ENCODE measurements around the gene OSBPL7. TPM values are rescaled to one million over a fixed set of nuclear protein-coding genes. Genes with fewer than 3 reads are reported as not detected.

The OSBPL7 gene
- total RNA-seq, 1 experiment from 2014 or later: 20.5 TPM

- intact Hi-C loops (cut with micrococcal nuclease): no loop called here
- Histone ChIP-seq H3K27ac (ENCODE audit: low read depth, low read length) (no peak overlapping the region), H3K9me2 (ENCODE audit: insufficient read depth) (no peaks in the 10 kb centered on the region), H3K4me1 (ENCODE audit: control insufficient read depth in 1 of 2, insufficient read depth in 2 of 2, low read length in 2 of 2) (peaks cover 16 to 45% of the 10 kb centered on the region in 2 experiments), H3K79me2 (ENCODE audit: insufficient read depth, low read length) (peaks cover 23% of the 10 kb centered on the region; the same call in 1 of the 2 replicates), H3K36me3 (ENCODE audit: control insufficient read depth in 1 of 2, insufficient read depth in 2 of 2, low read length in 2 of 2) (no peaks in the 10 kb centered on the region; a peak in 1 of 4 replicates), H2AFZ (ENCODE audit: low read depth, low read length, poor library complexity, severe bottlenecking) (no peak overlapping the region), H4K20me1 (ENCODE audit: insufficient read depth) (no peaks in the 10 kb centered on the region), H3K9ac (ENCODE audit: low read length) (no peak overlapping the region), H3K9me3 (ENCODE audit: control insufficient read depth in 1 of 2, insufficient read depth in 1 of 2, low read depth in 1 of 2, low read length in 2 of 2) (no peaks in the 10 kb centered on the region), H3K4me3 (replicated peaks in 1 of 2; ENCODE audit: low read depth in 1 of 2, low read length in 2 of 2) (no peak overlapping the region), H3K27me3 (ENCODE audit: insufficient read depth, low read length) (0 out of 2 replicates have a peak, but pooled peaks cover 2% of the 10 kb centered on the region), H3K4me2 (ENCODE audit: low read length) (no peak overlapping the region)
- DNase-seq (ENCODE audit: low read depth, low spot score): no peak
- ChIA-PET CTCF (interaction anchor here (1.1 to 12.6 kb wide), 4 partner anchors 16 to 99 kb away, joined by 4 to 393 read pairs (median 4); partner anchors contain the start of genes LRRC46, MRPL10 and SP2), POLR2A (interaction anchor here (0.8 to 1.0 kb wide), 2 partner anchors 12 to 48 kb away, joined by 3 read pairs; partner anchors contain the start of gene SP2), RAD21 (ENCODE audit: low non-redundant PET in 1 of 2, low total read pairs in 2 of 2, uncharacterized antibody in 2 of 2, unreplicated experiment in 2 of 2) (no interaction called here)
- BruUV-seq (replicated peaks): no TSS peak
- TF ChIP-seq CBX3 (IDR thresholded peaks at IDR 0.05; ENCODE audit: low read depth) (no peak), RAD21 (IDR thresholded peaks at IDR 0.05; ENCODE audit: low read depth) (no peak), EZH2 (IDR thresholded peaks at IDR 0.05) (no peak), POLR2A (IDR thresholded peaks at IDR 0.05; ENCODE audit: borderline replicate concordance, extremely low read depth, insufficient read depth, insufficient read length) (no peak)
- no peak for ATAC-seq
Observed at GRCh38 chr17:47848198-47848513, 26.6 kb upstream of the OSBPL7 start.

- Histone ChIP-seq H3K4me2 (ENCODE audit: low read length) (no peak overlapping the region), H3K36me3 (ENCODE audit: control insufficient read depth in 1 of 2, insufficient read depth in 2 of 2, low read length in 2 of 2) (no peaks in the 10 kb centered on the region; a peak in 1 of 4 replicates), H3K27me3 (ENCODE audit: insufficient read depth, low read length) (no peaks in the 10 kb centered on the region), H3K9ac (ENCODE audit: low read length) (no peak overlapping the region), H4K20me1 (ENCODE audit: insufficient read depth) (no peaks in the 10 kb centered on the region), H3K4me3 (replicated peaks in 1 of 2; ENCODE audit: low read depth in 1 of 2, low read length in 2 of 2) (no peak overlapping the region), H3K9me2 (ENCODE audit: insufficient read depth) (no peaks in the 10 kb centered on the region), H3K79me2 (ENCODE audit: insufficient read depth, low read length) (peaks cover 23% of the 10 kb centered on the region; the same call in 1 of the 2 replicates), H2AFZ (ENCODE audit: low read depth, low read length, poor library complexity, severe bottlenecking) (no peak overlapping the region), H3K27ac (ENCODE audit: low read depth, low read length) (no peak overlapping the region), H3K9me3 (ENCODE audit: control insufficient read depth in 1 of 2, insufficient read depth in 1 of 2, low read depth in 1 of 2, low read length in 2 of 2) (no peaks in the 10 kb centered on the region), H3K4me1 (ENCODE audit: control insufficient read depth in 1 of 2, insufficient read depth in 2 of 2, low read length in 2 of 2) (peaks cover 20 to 51% of the 10 kb centered on the region in 2 experiments)
- no peak for DNase-seq (ENCODE audit: low read depth, low spot score)
- ChIA-PET RAD21 (ENCODE audit: low non-redundant PET in 1 of 2, low total read pairs in 2 of 2, uncharacterized antibody in 2 of 2, unreplicated experiment in 2 of 2) (interaction anchor here in 1 of 2 experiments (1.7 kb wide), 1 partner anchor 42 kb away, joined by 4 read pairs; no protein-coding TSS in a partner anchor), CTCF (interaction anchor here (1.1 to 12.6 kb wide), 6 partner anchors 8 to 100 kb away, joined by 3 to 393 read pairs (median 4); partner anchors contain the start of genes LRRC46, MRPL10, PNPO and SP2), POLR2A (interaction anchor here (1.0 kb wide), 1 partner anchor 48 kb away, joined by 3 read pairs; the partner anchor contains the start of gene SP2)
- TF ChIP-seq POLR2AphosphoS5 (IDR thresholded peaks at IDR 0.05; ENCODE audit: low read depth, low read length) (no peak), JUND (IDR thresholded peaks at IDR 0.05) (no peak), YY1 (IDR thresholded peaks at IDR 0.05; ENCODE audit: extremely low read depth, insufficient replicate concordance, low read depth, low read length) (no peak), FOSL1 (IDR thresholded peaks at IDR 0.05; ENCODE audit: low read depth) (no peak), ZBTB33 (IDR thresholded peaks at IDR 0.05; ENCODE audit: extremely low read depth, insufficient replicate concordance, low read length) (no peak), SIN3A (IDR thresholded peaks at IDR 0.05; ENCODE audit: low read depth) (no peak), TCF7L2 (IDR thresholded peaks at IDR 0.05; ENCODE audit: borderline replicate concordance, extremely low read depth, insufficient read depth, insufficient read length) (no peak), CTCF (IDR thresholded peaks at IDR 0.05 in 2 of 3, conservative IDR thresholded peaks at IDR 0.05 in 1 of 3; ENCODE audit: borderline replicate concordance in 1 of 3, insufficient read depth in 1 of 3, low read depth in 2 of 3, low read length in 2 of 3) (peak; percentile 11 to 86 (median 81); a peak in 5 of 6 replicates)
- no TSS peak for BruUV-seq (replicated peaks)
- ATAC-seq: no peak
- intact Hi-C loops (cut with micrococcal nuclease): no loop called here
Observed at GRCh38 chr17:47847341-47848197, 26.0 kb upstream of the OSBPL7 start.

Data from HCT116 (cell line).